Measurements from ENCODE around the gene FLOT1. TPM values are rescaled to one million over a fixed set of nuclear protein-coding genes. Genes with fewer than 3 reads are reported as not detected.

The FLOT1 gene
- total and polyA plus RNA-seq, 9 of the 15 experiments (the other 6 are each of a cell fraction or from before 2014, with no cell fraction given): 11.7 to 149 (median 118) TPM

- TF ChIP-seq, protein P1, sequence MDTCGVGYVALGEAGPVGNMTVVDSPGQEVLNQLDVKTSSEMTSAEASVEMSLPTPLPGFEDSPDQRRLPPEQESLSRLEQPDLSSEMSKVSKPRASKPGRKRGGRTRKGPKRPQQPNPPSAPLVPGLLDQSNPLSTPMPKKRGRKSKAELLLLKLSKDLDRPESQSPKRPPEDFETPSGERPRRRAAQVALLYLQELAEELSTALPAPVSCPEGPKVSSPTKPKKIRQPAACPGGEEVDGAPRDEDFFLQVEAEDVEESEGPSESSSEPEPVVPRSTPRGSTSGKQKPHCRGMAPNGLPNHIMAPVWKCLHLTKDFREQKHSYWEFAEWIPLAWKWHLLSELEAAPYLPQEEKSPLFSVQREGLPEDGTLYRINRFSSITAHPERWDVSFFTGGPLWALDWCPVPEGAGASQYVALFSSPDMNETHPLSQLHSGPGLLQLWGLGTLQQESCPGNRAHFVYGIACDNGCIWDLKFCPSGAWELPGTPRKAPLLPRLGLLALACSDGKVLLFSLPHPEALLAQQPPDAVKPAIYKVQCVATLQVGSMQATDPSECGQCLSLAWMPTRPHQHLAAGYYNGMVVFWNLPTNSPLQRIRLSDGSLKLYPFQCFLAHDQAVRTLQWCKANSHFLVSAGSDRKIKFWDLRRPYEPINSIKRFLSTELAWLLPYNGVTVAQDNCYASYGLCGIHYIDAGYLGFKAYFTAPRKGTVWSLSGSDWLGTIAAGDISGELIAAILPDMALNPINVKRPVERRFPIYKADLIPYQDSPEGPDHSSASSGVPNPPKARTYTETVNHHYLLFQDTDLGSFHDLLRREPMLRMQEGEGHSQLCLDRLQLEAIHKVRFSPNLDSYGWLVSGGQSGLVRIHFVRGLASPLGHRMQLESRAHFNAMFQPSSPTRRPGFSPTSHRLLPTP (IDR thresholded peaks at IDR 0.05; ENCODE audit: borderline replicate concordance, extremely low read depth, insufficient read length): no peak
- TF ChIP-seq, protein P2, sequence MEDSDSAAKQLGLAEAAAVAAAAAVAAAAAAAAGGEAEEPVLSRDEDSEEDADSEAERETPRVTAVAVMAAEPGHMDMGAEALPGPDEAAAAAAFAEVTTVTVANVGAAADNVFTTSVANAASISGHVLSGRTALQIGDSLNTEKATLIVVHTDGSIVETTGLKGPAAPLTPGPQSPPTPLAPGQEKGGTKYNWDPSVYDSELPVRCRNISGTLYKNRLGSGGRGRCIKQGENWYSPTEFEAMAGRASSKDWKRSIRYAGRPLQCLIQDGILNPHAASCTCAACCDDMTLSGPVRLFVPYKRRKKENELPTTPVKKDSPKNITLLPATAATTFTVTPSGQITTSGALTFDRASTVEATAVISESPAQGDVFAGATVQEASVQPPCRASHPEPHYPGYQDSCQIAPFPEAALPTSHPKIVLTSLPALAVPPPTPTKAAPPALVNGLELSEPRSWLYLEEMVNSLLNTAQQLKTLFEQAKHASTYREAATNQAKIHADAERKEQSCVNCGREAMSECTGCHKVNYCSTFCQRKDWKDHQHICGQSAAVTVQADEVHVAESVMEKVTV (CRISPR knock-in tag; IDR thresholded peaks at IDR 0.05): peak; percentile 65
- no peak for TF ChIP-seq MEF2D (tag; conservative IDR thresholded peaks at IDR 0.05; ENCODE audit: low read depth)
- TF ChIP-seq TAL1 (IDR thresholded peaks at IDR 0.05): 0 out of 2 replicates have a peak, but pooled peaks have one; percentile 1
- peak; percentile 55; the same call in 1 of the 2 replicates for TF ChIP-seq ZFP1 (CRISPR knock-in tag; IDR thresholded peaks at IDR 0.05)
- TF ChIP-seq MBD2 (IDR thresholded peaks at IDR 0.05; ENCODE audit: borderline replicate concordance, low read depth): peak; percentile 80
- peak; percentile 77 for TF ChIP-seq LCOR (CRISPR knock-in tag; IDR thresholded peaks at IDR 0.05)
- peak; percentile 77 for TF ChIP-seq TOE1 (IDR thresholded peaks at IDR 0.05; ENCODE audit: borderline replicate concordance)
- TF ChIP-seq TOE1 (CRISPR knock-in tag; IDR thresholded peaks at IDR 0.05; ENCODE audit: borderline replicate concordance, low read depth): no peak
- 0 out of 2 replicates have a peak, but pooled peaks have one; percentile 61 for TF ChIP-seq NR1H2 (CRISPR knock-in tag; IDR thresholded peaks at IDR 0.05)
- TF ChIP-seq RFX1 (IDR thresholded peaks at IDR 0.05): no peak
- peak; percentile 67; the same call in 1 of the 2 replicates for TF ChIP-seq ZFX (CRISPR knock-in tag; IDR thresholded peaks at IDR 0.05)
- TF ChIP-seq ZNF639 (CRISPR knock-in tag; conservative IDR thresholded peaks at IDR 0.05 in 1 of 2, IDR thresholded peaks at IDR 0.05 in 1 of 2): peak in 1 of 2 experiments; percentile 43; a peak in 1 of 4 replicates
- peak; percentile 43 for TF ChIP-seq RNF2 (IDR thresholded peaks at IDR 0.05)
- TF ChIP-seq E2F1 (CRISPR knock-in tag; IDR thresholded peaks at IDR 0.05): peak; percentile 40; the same call in 1 of the 2 replicates
- TF ChIP-seq STAT6 (CRISPR knock-in tag; IDR thresholded peaks at IDR 0.05): no peak
- no peak for TF ChIP-seq NFIX (CRISPR knock-in tag; IDR thresholded peaks at IDR 0.05; ENCODE audit: low read depth)
These were observed 1.7 kb upstream of the FLOT1 start, which contains the start of gene IER3 (continued) for GRCh38 chr6:30744054-30744805.
